Measurements from ENCODE around the gene ABCA3.

ABCA3 gene

GRCh38 chr16:2317231-2318020 is 23.1 kb downstream of the ABCA3 start:
- DNase-seq (ENCODE audit: low read depth, low spot score): no peak

- no peak for DNase-seq (ENCODE audit: low read depth, low spot score)
Measured at GRCh38 chr16:2308089-2308962, 32.2 kb downstream of the ABCA3 start.

GRCh38 chr16:2299915-2300192 is 40.7 kb downstream of the ABCA3 start:
- DNase-seq (ENCODE audit: low read depth, low spot score): no peak

- DNase-seq (ENCODE audit: low read depth, low spot score): no peak
Measured at GRCh38 chr16:2299121-2299914, 41.2 kb downstream of the ABCA3 start.

- no peak for DNase-seq (ENCODE audit: low read depth, low spot score)
Measured at GRCh38 chr16:2298621-2299020, 41.9 kb downstream of the ABCA3 start.

GRCh38 chr16:2297506-2297860 is 43.0 kb downstream of the ABCA3 start:
- no peak for DNase-seq (ENCODE audit: low read depth, low spot score)

- DNase-seq (ENCODE audit: low read depth, low spot score): no peak
Measured at GRCh38 chr16:2296661-2297505, 43.6 kb downstream of the ABCA3 start.

- no peak for DNase-seq (ENCODE audit: low read depth, low spot score)
Measured at GRCh38 chr16:2295056-2295798, 45.3 kb downstream of the ABCA3 start.

GRCh38 chr16:2292221-2292620 is 48.3 kb downstream of the ABCA3 start:
- DNase-seq (ENCODE audit: low read depth, low spot score): no peak

GRCh38 chr16:2289282-2289681 is 51.2 kb downstream of the ABCA3 start:
- DNase-seq (ENCODE audit: low read depth, low spot score): no peak

GRCh38 chr16:2288726-2289125 is 51.8 kb downstream of the ABCA3 start:
- no peak for DNase-seq (ENCODE audit: low read depth, low spot score)

GRCh38 chr16:2287916-2288547 is 52.5 kb downstream of the ABCA3 start:
- DNase-seq (ENCODE audit: low read depth, low spot score): no peak

GRCh38 chr16:2286550-2286949 is 54.0 kb downstream of the ABCA3 start:
- DNase-seq (ENCODE audit: low read depth, low spot score): no peak

GRCh38 chr16:2285731-2286191 is 54.8 kb downstream of the ABCA3 start:
- DNase-seq (ENCODE audit: low read depth, low spot score): no peak

GRCh38 chr16:2284797-2285576 is 55.5 kb downstream of the ABCA3 start:
- DNase-seq (ENCODE audit: low read depth, low spot score): no peak

GRCh38 chr16:2284001-2284770 is 56.3 kb downstream of the ABCA3 start:
- DNase-seq (ENCODE audit: low read depth, low spot score): no peak

- DNase-seq (ENCODE audit: low read depth, low spot score): no peak
Measured at GRCh38 chr16:2282866-2283555, 57.5 kb downstream of the ABCA3 start.

- no peak for DNase-seq (ENCODE audit: low read depth, low spot score)
Measured at GRCh38 chr16:2282262-2282661, 58.3 kb downstream of the ABCA3 start.

Data from smooth muscle cell of the brain vasculature (primary cell).